ENCODE data around the gene SELENOH. TPM values are rescaled to one million over a fixed set of nuclear protein-coding genes. Genes with fewer than 3 reads are reported as not detected.
A peak's percentile ranks its signal among the peaks of the same experiment; 100 is the strongest.

Gene SELENOH
- total RNA-seq, 1 experiment from 2014 or later = 192 TPM

DNA sequence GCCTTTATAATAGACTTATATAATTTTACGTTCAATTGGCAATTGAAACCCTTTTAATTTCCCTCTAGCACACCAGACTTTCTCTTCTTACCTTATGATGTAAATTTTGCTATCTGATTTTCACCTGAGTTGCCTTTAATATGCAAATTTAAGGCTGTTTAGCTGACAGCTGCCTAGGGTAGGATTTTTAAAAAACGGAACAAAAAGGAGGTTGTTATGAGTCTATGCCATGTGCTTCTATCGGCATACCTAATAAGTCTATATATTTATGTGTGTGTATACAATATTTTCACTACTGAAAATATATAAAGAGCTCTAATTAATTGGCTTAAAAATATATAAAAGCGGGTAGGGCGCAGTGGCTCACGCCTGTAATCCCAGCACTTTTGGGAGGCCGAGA, 11.8 kb upstream of the SELENOH start:
- Histone ChIP-seq H3K9me3 (ENCODE audit: low read depth, low read length, poor library complexity, severe bottlenecking) (no peaks in the 10 kb centered on the region), H3K4me1 (ENCODE audit: insufficient read depth, low read length, poor library complexity, severe bottlenecking) (no peaks in the 10 kb centered on the region), H3K4me3 (ENCODE audit: low read depth, low read length, poor library complexity, severe bottlenecking) (no peak overlapping the region), H3K27me3 (replicated peaks; ENCODE audit: insufficient read depth, low read depth, low read length, poor library complexity) (no peaks in the 10 kb centered on the region), H3K27ac (ENCODE audit: low read depth, low read length, poor library complexity, severe bottlenecking) (no peak overlapping the region), H3K36me3 (ENCODE audit: insufficient read depth, low read length, poor library complexity, severe bottlenecking) (peaks cover 4% of the 10 kb centered on the region)
- TF ChIP-seq CTCF (conservative IDR thresholded peaks at IDR 0.05; ENCODE audit: low read depth, low read length) = no peak
- TF ChIP-seq EZH2 (IDR thresholded peaks at IDR 0.05; ENCODE audit: borderline replicate concordance, low read depth, low read length, poor library complexity, severe bottlenecking) = no peak
- intact Hi-C loops (cut with micrococcal nuclease; ENCODE audit: unreplicated experiment) = no loop called here
- no TSS peak for BruUV-seq (replicated peaks)
- ChIA-PET POLR2A (ENCODE audit: low non-redundant PET) (no interaction called here), CTCF (no interaction called here)
- DNase-seq (ENCODE audit: low spot score) = no peak

GRCh38 chr11:57732661-57733060, 8.6 kb upstream of the SELENOH start:
- intact Hi-C loops (cut with micrococcal nuclease; ENCODE audit: unreplicated experiment) = no loop called here
- ChIA-PET POLR2A (ENCODE audit: low non-redundant PET) (no interaction called here), CTCF (no interaction called here)
- no peak for DNase-seq (ENCODE audit: low spot score)
- Histone ChIP-seq H3K4me3 (ENCODE audit: low read depth, low read length, poor library complexity, severe bottlenecking) (no peak overlapping the region), H3K27me3 (replicated peaks; ENCODE audit: insufficient read depth, low read depth, low read length, poor library complexity) (no peaks in the 10 kb centered on the region), H3K27ac (ENCODE audit: low read depth, low read length, poor library complexity, severe bottlenecking) (no peak overlapping the region), H3K9me3 (ENCODE audit: low read depth, low read length, poor library complexity, severe bottlenecking) (no peaks in the 10 kb centered on the region), H3K4me1 (ENCODE audit: insufficient read depth, low read length, poor library complexity, severe bottlenecking) (peaks cover 5% of the 10 kb centered on the region), H3K36me3 (ENCODE audit: insufficient read depth, low read length, poor library complexity, severe bottlenecking) (peaks cover 8% of the 10 kb centered on the region)
- no TSS peak for BruUV-seq (replicated peaks)
- TF ChIP-seq EZH2 (IDR thresholded peaks at IDR 0.05; ENCODE audit: borderline replicate concordance, low read depth, low read length, poor library complexity, severe bottlenecking) (no peak), CTCF (conservative IDR thresholded peaks at IDR 0.05; ENCODE audit: low read depth, low read length) (no peak)

- TF ChIP-seq CTCF (conservative IDR thresholded peaks at IDR 0.05; ENCODE audit: low read depth, low read length) (no peak), EZH2 (IDR thresholded peaks at IDR 0.05; ENCODE audit: borderline replicate concordance, low read depth, low read length, poor library complexity, severe bottlenecking) (no peak)
- DNase-seq (ENCODE audit: low spot score) = peak; percentile 45
- H3K36me3 ChIP-seq (ENCODE audit: insufficient read depth, low read length, poor library complexity, severe bottlenecking) = peaks cover 31% of the 10 kb centered on the region
- peaks cover 8% of the 10 kb centered on the region for H3K4me1 ChIP-seq (ENCODE audit: insufficient read depth, low read length, poor library complexity, severe bottlenecking)
- H3K27me3 ChIP-seq (replicated peaks; ENCODE audit: insufficient read depth, low read depth, low read length, poor library complexity) = no peaks in the 10 kb centered on the region
- intact Hi-C loops (cut with micrococcal nuclease; ENCODE audit: unreplicated experiment) = no loop called here
- H3K27ac ChIP-seq (ENCODE audit: low read depth, low read length, poor library complexity, severe bottlenecking) = no peak overlapping the region
- no peaks in the 10 kb centered on the region for H3K9me3 ChIP-seq (ENCODE audit: low read depth, low read length, poor library complexity, severe bottlenecking)
- CTCF ChIA-PET = interaction anchor here (0.6 kb wide), 1 partner anchor 65 kb away, joined by 3 read pairs; no protein-coding TSS in a partner anchor
- no TSS peak for BruUV-seq (replicated peaks)
- no peak overlapping the region for H3K4me3 ChIP-seq (ENCODE audit: low read depth, low read length, poor library complexity, severe bottlenecking)
- POLR2A ChIA-PET (ENCODE audit: low non-redundant PET) = interaction anchor here (0.6 to 0.7 kb wide), 2 partner anchors 10 to 24 kb away, joined by 3 to 5 read pairs; partner anchors contain the start of gene MED19
Measured at GRCh38 chr11:57735619-57736298, 5.5 kb upstream of the SELENOH start.
